ENCODE results near the gene HDGFL3.
A peak's percentile ranks its signal among the peaks of the same experiment; 100 is the strongest.

HDGFL3 gene

GRCh38 chr15:83209333-83209732 lies 1.7 kb upstream of the HDGFL3 start:
- H3K4me1 Mint-ChIP-seq, result peaks cover 22% of the 10 kb centered on the region
- H3K27me3 Mint-ChIP-seq (ENCODE audit: low read depth), result no peaks in the 10 kb centered on the region
- no peak for TF ChIP-seq CTCF (IDR thresholded peaks at IDR 0.05; ENCODE audit: unreplicated experiment in 3 of 3)
- H3K4me3 Mint-ChIP-seq, result no peak overlapping the region
- H3K27ac Mint-ChIP-seq, result no peak overlapping the region
- H3K36me3 Mint-ChIP-seq (ENCODE audit: low read depth), result peaks cover 3% of the 10 kb centered on the region
- no peaks in the 10 kb centered on the region for H3K9me3 Mint-ChIP-seq

- H3K27me3 Mint-ChIP-seq (ENCODE audit: low read depth), result no peaks in the 10 kb centered on the region
- peaks cover 32% of the 10 kb centered on the region for H3K4me1 Mint-ChIP-seq
- no peak for TF ChIP-seq CTCF (IDR thresholded peaks at IDR 0.05; ENCODE audit: unreplicated experiment in 3 of 3)
- H3K27ac Mint-ChIP-seq, result no peak overlapping the region
- H3K4me3 Mint-ChIP-seq, result no peak overlapping the region
- H3K36me3 Mint-ChIP-seq (ENCODE audit: low read depth), result no peaks in the 10 kb centered on the region
- no peaks in the 10 kb centered on the region for H3K9me3 Mint-ChIP-seq
Measured at GRCh38 chr15:83208367-83208661, 691 bp upstream of the HDGFL3 start.

GRCh38 chr15:83207009-83207659 lies 489 bp downstream of the HDGFL3 start:
- peaks cover 44% of the 10 kb centered on the region for H3K4me1 Mint-ChIP-seq
- H3K27me3 Mint-ChIP-seq (ENCODE audit: low read depth), result no peaks in the 10 kb centered on the region
- TF ChIP-seq CTCF (IDR thresholded peaks at IDR 0.05; ENCODE audit: unreplicated experiment in 3 of 3), result no peak
- H3K4me3 Mint-ChIP-seq, result peak overlapping the region in 2 of 3 experiments; percentile 10 to 94
- no peaks in the 10 kb centered on the region for H3K36me3 Mint-ChIP-seq (ENCODE audit: low read depth)
- H3K27ac Mint-ChIP-seq, result peak overlapping the region in 1 of 3 experiments; percentile 97
- H3K9me3 Mint-ChIP-seq, result no peaks in the 10 kb centered on the region

GRCh38 chr15:83206526-83207008 lies 1.1 kb downstream of the HDGFL3 start:
- TF ChIP-seq CTCF (IDR thresholded peaks at IDR 0.05; ENCODE audit: unreplicated experiment in 3 of 3), result no peak
- H3K36me3 Mint-ChIP-seq (ENCODE audit: low read depth), result no peaks in the 10 kb centered on the region
- H3K27ac Mint-ChIP-seq, result peak overlapping the region; percentile 97 to 100 (median 99)
- peaks cover 50% of the 10 kb centered on the region for H3K4me1 Mint-ChIP-seq
- H3K9me3 Mint-ChIP-seq, result no peaks in the 10 kb centered on the region
- H3K27me3 Mint-ChIP-seq (ENCODE audit: low read depth), result no peaks in the 10 kb centered on the region
- H3K4me3 Mint-ChIP-seq, result peak overlapping the region; percentile 94 to 100 (median 100)

- H3K4me3 Mint-ChIP-seq, result peak overlapping the region; percentile 94 to 100 (median 100)
- H3K9me3 Mint-ChIP-seq, result no peaks in the 10 kb centered on the region
- no peaks in the 10 kb centered on the region for H3K36me3 Mint-ChIP-seq (ENCODE audit: low read depth)
- no peaks in the 10 kb centered on the region for H3K27me3 Mint-ChIP-seq (ENCODE audit: low read depth)
- no peak for TF ChIP-seq CTCF (IDR thresholded peaks at IDR 0.05; ENCODE audit: unreplicated experiment in 3 of 3)
- peak overlapping the region; percentile 97 to 100 (median 99) for H3K27ac Mint-ChIP-seq
- peaks cover 52% of the 10 kb centered on the region for H3K4me1 Mint-ChIP-seq
Measured at GRCh38 chr15:83205725-83206324, 1.8 kb downstream of the HDGFL3 start.

- Mint-ChIP-seq H3K27ac (peak overlapping the region in 2 of 3 experiments; percentile 10 to 17), H3K4me1 (peaks cover 52% of the 10 kb centered on the region), H3K4me3 (peak overlapping the region; percentile 94 to 100 (median 100)), H3K27me3 (ENCODE audit: low read depth) (no peaks in the 10 kb centered on the region), H3K36me3 (ENCODE audit: low read depth) (no peaks in the 10 kb centered on the region), H3K9me3 (no peaks in the 10 kb centered on the region)
- no peak for TF ChIP-seq CTCF (IDR thresholded peaks at IDR 0.05; ENCODE audit: unreplicated experiment in 3 of 3)
Measured at GRCh38 chr15:83204697-83205096, 2.9 kb downstream of the HDGFL3 start.
